ENCODE results near the gene MSN. TPM values are rescaled to one million over a fixed set of nuclear protein-coding genes. Genes with fewer than 3 reads are reported as not detected.

Gene MSN
- total RNA-seq, 1 donor from 2014 or later: 352 TPM

DNA sequence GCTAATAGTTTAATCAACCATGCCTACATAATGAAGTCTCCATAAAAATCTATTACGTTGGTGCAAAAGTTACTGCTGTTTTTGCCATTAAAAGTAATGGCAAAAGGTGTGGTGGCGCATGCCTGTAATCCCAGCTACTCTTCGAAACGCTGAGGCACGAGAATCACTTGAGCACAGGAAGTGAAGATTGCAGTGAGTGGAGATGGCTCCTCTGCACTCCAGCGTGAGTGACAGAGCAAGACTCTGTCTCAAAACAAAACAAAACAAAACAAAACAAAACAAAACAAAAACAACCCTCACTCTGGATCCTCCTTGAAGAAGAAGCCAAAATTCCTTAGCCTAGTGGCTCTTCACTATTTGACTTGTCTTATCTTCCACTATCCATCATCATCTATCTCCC is 78.0 kb downstream of the MSN start:
- Mint-ChIP-seq H3K36me3 (ENCODE audit: low read depth) (peaks cover 22% of the 10 kb centered on the region), H3K27me3 (no peaks in the 10 kb centered on the region), H3K4me3 (no peak overlapping the region), H3K9me3 (no peaks in the 10 kb centered on the region), H3K4me1 (peaks cover 34% of the 10 kb centered on the region), H3K27ac (peak overlapping the region; percentile 0)
- POLR2A ChIA-PET: no interaction called here
- DNase-seq: no peak
- intact Hi-C loops (cut with micrococcal nuclease): loop anchor here (2.0 to 10.0 kb wide), 3 partner anchors 151 to 367 kb away; no protein-coding TSS in a partner anchor
- CTCF ChIA-PET: no interaction called here
- no peak for TF ChIP-seq CTCF (IDR thresholded peaks at IDR 0.05)
- ATAC-seq (ENCODE audit: low read depth): no peak

- H3K27ac Mint-ChIP-seq: peak overlapping the region; percentile 0
- ChIA-PET POLR2A (no interaction called here), CTCF (no interaction called here)
- H3K27me3 Mint-ChIP-seq: no peaks in the 10 kb centered on the region
- H3K9me3 Mint-ChIP-seq: no peaks in the 10 kb centered on the region
- ATAC-seq (ENCODE audit: low read depth): no peak
- peaks cover 40% of the 10 kb centered on the region for H3K4me1 Mint-ChIP-seq
- no peak for TF ChIP-seq CTCF (IDR thresholded peaks at IDR 0.05)
- H3K4me3 Mint-ChIP-seq: no peak overlapping the region
- DNase-seq: no peak
- intact Hi-C loops (cut with micrococcal nuclease): loop anchor here (2.0 to 10.0 kb wide), 3 partner anchors 151 to 366 kb away; no protein-coding TSS in a partner anchor
- H3K36me3 Mint-ChIP-seq (ENCODE audit: low read depth): peaks cover 16% of the 10 kb centered on the region
Observed at GRCh38 chrX:65745992-65746391, 78.5 kb downstream of the MSN start.

- TF ChIP-seq CTCF (IDR thresholded peaks at IDR 0.05): no peak
- intact Hi-C loops (cut with micrococcal nuclease): no loop called here
- Mint-ChIP-seq H3K27ac (peak overlapping the region; percentile 59), H3K4me3 (peak overlapping the region; percentile 38), H3K9me3 (no peaks in the 10 kb centered on the region), H3K27me3 (no peaks in the 10 kb centered on the region), H3K36me3 (ENCODE audit: low read depth) (no peaks in the 10 kb centered on the region), H3K4me1 (peaks cover 42% of the 10 kb centered on the region)
- ChIA-PET POLR2A (interaction anchor here (0.6 kb wide), 1 partner anchor 84 kb away, joined by 9 read pairs; no protein-coding TSS in a partner anchor), CTCF (no interaction called here)
- no peak for DNase-seq
- ATAC-seq (ENCODE audit: low read depth): no peak
Observed at GRCh38 chrX:65750674-65751469, 83.4 kb downstream of the MSN start.

DNA sequence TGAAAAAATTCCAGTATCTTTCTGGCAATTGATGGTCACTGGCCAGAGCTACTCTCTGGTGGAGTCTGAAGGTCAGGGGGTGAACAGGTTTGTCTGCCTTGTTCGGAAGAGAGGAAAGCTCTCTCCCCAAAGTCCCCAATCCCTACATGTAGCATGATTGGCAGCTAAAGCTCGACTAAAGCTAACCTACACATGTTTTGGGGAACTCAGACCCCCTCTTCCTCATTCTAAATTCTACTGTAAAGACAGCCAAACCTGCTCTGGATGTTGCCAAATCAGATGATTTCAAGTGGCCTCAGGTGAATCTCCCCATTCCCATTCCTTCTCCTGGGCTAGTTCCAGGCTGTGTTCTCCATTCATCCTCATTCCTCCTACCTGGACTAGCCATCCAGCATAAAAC is 84.1 kb downstream of the MSN start:
- no peak for TF ChIP-seq CTCF (IDR thresholded peaks at IDR 0.05)
- POLR2A ChIA-PET: interaction anchor here (0.6 kb wide), 1 partner anchor 85 kb away, joined by 9 read pairs; no protein-coding TSS in a partner anchor
- intact Hi-C loops (cut with micrococcal nuclease): no loop called here
- no peak for ATAC-seq (ENCODE audit: low read depth)
- peak overlapping the region; percentile 18 for H3K27ac Mint-ChIP-seq
- H3K4me3 Mint-ChIP-seq: peak overlapping the region; percentile 38
- no peaks in the 10 kb centered on the region for H3K36me3 Mint-ChIP-seq (ENCODE audit: low read depth)
- DNase-seq: no peak
- peaks cover 37% of the 10 kb centered on the region for H3K4me1 Mint-ChIP-seq
- CTCF ChIA-PET: no interaction called here
- no peaks in the 10 kb centered on the region for H3K9me3 Mint-ChIP-seq
- no peaks in the 10 kb centered on the region for H3K27me3 Mint-ChIP-seq

- POLR2A ChIA-PET: no interaction called here
- TF ChIP-seq CTCF (IDR thresholded peaks at IDR 0.05): no peak
- H3K4me1 Mint-ChIP-seq: peaks cover 32% of the 10 kb centered on the region
Observed at GRCh38 chrX:65752294-65752693, 84.8 kb downstream of the MSN start.

More at GRCh38 chrX:65752294-65752693, 84.8 kb downstream of the MSN start:
- Mint-ChIP-seq H3K27me3 (no peaks in the 10 kb centered on the region), H3K27ac (no peak overlapping the region), H3K9me3 (no peaks in the 10 kb centered on the region), H3K4me3 (no peak overlapping the region), H3K36me3 (ENCODE audit: low read depth) (no peaks in the 10 kb centered on the region)
- intact Hi-C loops (cut with micrococcal nuclease): no loop called here
- CTCF ChIA-PET: no interaction called here
- DNase-seq (no peak), ATAC-seq (ENCODE audit: low read depth) (no peak)
